ENCODE results near the gene TMEM131L.

Gene TMEM131L

GRCh38 chr4:153522802-153523094 is 56.6 kb downstream of the TMEM131L start:
- DNase-seq, result no peak

GRCh38 chr4:153523164-153523796 is 57.1 kb downstream of the TMEM131L start:
- peak; percentile 15 to 31 for DNase-seq

GRCh38 chr4:153523941-153524386 is 57.8 kb downstream of the TMEM131L start:
- peak; percentile 16 to 18 for DNase-seq

GRCh38 chr4:153524682-153525081 is 58.5 kb downstream of the TMEM131L start:
- no peak for DNase-seq

- no peak for DNase-seq
Measured at GRCh38 chr4:153527690-153528089, 61.5 kb downstream of the TMEM131L start.

DNA sequence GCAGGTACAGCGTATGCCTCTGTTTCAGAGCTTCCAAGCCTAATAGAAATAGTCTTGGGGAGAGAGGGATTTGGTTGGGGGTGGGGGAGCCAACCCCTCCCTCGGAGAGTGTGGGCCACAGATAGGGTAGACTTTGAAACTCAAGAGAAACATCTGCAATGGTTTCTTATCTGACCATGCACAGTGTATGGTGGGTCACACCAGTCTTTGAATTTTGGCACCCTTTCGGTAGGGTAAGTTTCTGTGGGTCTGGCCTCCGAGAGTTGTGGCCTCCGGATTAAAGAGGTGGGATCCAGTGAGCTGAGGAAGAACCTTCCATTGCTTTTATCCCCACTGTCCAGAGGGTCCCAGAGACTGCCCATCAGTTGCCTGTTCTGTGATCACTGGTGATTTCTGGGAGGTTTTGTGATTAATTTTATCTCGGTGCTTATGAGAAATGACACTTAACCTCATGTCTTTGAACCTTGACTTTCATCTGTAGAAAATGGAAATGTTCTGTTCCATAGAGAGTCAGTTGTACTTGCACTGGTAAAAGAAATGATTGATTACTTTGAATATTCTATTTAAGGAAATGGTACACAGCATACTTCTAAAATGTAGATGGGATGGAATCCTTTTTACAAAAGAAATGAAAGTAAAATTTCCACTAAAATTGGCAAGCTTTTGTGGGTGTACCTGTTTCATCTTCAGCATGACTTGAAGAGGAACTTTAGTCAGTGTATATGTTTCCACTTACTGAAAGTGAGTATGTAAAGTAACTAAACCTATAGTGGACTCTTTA is 62.7 kb downstream of the TMEM131L start:
- DNase-seq, result no peak

DNA sequence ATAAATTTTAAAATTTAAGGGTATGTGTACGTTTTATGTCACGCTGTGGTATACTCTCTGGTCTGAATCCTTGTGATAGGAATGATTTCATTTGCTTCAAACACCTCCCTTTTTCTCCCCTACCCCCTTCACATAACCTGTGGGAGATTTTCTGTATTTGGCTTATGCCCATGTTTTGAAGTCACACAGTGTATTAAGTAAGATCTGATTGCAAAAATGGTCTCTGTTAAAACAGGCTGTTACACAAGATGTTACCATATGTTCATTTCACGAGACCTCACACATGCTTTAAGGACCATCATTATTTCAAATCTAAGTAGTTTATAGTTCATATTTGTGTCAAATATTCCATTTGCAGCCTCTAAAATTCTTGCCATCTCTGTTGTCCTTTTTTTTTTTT is 63.5 kb downstream of the TMEM131L start:
- peak; percentile 69 to 91 for DNase-seq

GRCh38 chr4:153530284-153530999 is 64.3 kb downstream of the TMEM131L start:
- DNase-seq, result no peak

DNA sequence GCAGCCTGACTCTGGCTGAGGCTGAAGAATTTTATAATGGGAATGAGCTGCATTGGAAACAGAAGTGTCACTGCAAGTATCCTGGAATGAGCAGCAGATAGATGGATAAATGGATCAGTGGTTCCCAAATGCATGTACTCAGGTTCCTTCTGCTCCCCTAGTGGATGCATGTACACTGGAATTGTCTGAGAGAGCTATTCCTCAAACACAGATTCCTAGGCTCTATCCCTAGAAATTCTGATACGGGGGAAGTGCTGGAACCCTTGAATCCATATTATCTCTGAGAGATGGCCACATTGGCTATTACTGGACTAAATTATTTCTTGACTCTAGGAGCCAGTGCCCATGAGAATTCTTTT is 64.8 kb downstream of the TMEM131L start:
- DNase-seq, result no peak

DNA sequence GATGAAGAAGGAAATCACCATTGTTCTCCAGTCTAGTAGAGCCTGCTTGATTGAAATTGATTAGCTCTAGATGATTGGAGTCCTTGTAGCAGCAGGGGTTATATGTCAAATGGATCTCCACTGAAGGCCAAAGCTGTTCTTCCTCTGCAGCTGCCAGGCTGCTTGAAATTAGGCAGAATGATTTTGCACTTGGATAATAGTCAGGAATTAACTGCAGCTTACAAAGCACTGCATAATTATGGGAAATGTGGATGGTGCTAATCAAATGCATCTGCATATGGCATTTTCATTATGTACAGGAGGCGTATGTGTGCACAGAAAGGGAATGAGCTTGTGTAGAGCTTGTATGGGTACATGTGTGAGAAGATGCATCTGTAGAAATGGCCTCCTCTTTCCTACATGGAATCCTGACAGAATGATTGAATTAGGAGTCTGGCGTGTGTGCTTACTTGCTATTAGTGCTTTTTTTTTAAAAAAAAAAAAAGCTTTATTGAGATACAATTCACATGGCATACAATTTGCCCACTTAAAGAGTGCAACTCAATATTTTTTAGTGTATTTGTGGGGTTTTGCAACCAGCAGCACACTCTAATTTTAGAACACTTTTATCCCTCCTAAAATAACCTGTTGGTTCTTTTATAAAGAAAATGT is 65.9 kb downstream of the TMEM131L start:
- DNase-seq, result no peak

DNA sequence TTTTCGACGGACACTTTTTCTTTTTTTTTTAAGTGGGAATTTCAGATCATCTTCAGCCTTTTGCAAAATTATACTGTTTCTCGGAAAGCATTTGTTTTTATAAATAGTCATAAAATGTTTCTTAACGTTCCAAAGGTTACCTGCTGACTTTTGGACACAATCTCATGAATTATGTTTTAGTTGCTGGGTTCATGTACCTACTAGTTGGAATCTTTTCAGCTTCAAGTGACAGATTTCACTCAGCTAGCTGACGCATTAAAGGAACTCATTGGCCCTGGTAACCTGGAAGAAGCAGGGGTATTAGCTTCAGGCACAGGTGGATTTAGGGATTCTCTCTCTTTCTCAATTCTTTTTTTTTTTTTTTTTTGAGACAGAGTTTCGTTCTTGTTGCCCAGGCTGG is 66.5 kb downstream of the TMEM131L start:
- no peak for DNase-seq

DNA sequence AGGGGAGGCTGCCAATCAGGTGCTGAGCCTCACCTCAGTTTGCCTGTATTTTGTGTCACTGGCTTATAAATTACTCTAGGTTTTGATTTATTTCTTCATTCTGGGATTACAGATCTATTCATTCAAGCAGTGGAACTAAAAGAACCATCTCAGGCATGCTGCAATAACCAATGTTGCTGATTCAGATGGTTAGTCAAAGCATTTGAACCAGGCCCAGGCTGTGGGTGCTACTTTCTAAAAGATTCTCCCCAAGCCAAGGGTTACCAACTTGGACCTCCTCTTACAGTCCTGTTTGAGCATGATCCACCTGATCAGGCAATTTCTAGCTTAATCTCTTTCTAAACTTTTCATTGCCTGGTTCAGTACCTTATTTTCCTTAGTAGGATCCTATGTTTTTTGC is 67.2 kb downstream of the TMEM131L start:
- DNase-seq, result no peak

- no peak for DNase-seq
Measured at GRCh38 chr4:153534792-153535629, 68.9 kb downstream of the TMEM131L start.

DNA sequence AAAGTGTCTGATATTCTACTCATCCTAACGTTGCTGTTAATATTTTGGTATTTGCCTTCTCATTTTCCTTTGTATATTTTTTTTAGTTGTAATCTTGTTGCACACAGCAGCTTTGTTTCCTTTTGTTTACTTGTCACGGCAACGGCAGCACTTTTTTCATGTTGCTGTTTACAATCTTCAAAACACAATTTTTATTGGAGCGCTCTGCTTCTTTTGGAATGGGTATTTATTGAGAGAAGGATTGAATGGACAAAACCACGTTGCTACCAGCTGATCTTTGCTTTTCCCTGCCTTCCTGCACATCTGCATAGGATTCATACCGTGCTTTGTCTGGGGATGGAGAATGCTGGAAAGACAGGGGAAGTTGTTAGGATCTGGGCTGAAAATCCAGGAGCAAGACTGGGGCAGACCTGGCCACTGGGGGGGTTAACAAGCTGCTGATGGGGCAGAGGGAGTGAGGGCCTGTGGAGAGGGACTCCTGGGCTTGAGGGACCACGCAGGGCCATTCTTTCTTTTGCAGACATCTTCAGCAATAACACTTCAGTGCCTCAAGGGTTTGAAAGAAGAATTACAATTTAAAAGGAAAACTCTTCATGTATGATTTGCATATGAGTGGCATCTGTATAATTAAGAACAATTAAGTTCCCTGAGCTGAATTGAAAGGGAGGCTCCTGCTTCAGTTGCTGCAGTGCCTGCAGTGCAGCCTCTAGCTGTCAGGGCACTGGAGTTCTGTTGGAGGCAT is 69.8 kb downstream of the TMEM131L start:
- no peak for DNase-seq

DNA sequence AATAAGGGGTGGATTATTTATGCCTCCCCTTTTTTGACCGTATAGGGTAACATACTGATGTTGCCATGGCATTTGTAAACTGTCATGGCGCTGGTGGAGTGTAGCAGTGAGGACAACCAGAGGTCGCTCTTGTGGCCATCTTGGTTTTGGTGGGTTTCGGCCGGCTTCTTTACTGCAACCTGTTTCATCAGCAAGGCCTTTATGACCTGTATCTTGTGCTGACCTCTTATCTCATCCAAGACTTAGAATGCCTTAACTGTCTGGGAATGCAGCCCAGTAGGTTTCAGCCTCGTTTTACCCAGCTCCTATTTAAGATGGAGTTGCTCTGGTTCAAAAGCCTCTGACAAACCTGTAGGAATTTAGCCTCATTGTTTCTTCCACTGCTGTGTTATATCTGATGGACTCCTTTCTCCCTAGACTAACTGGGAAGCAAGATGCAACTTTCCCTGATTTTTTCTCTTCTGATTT is 71.4 kb downstream of the TMEM131L start:
- DNase-seq, result no peak

- no peak for DNase-seq
Measured at GRCh38 chr4:153538487-153539357, 72.6 kb downstream of the TMEM131L start.

DNA sequence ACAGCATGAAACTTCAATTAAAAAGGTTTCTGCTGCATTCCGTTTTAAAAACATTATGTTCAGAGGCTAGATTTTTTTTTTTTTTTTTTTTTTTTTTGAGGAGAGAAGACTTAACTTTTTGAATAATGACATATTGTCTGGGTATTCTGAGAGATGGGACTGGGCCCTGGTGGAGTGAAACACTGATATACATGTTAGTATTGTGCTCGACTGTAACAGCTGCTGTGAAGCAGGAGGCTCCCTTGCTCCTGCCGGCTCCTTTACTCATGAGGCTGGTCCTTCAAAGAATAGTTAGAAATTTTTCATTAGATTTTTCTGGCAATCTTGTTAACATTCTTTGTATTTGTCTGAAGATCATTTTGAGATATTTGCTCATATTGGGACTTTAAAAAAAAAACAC is 73.3 kb downstream of the TMEM131L start:
- DNase-seq, result no peak

GRCh38 chr4:153541456-153542096 is 75.4 kb downstream of the TMEM131L start:
- DNase-seq, result no peak

DNA sequence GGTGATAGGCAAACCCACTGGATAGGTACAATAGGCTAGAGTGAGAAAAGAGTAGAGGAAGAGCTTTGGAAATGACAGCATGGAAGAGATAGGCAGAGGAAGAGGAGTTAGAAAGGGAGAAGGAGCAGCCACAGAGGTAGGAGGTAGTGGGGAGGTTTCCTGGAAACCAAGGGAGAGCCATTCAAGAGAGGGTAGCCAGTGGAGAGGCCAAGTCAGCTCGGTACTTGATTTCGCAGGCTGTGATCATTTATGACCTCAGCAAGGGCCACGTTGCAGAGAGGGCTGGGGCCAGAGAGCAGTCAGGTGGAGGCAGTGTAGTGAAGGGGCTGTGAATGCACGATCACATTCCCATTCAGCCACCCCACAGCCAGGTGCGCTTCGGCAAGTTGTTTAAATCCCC is 76.0 kb downstream of the TMEM131L start:
- no peak for DNase-seq

DNA sequence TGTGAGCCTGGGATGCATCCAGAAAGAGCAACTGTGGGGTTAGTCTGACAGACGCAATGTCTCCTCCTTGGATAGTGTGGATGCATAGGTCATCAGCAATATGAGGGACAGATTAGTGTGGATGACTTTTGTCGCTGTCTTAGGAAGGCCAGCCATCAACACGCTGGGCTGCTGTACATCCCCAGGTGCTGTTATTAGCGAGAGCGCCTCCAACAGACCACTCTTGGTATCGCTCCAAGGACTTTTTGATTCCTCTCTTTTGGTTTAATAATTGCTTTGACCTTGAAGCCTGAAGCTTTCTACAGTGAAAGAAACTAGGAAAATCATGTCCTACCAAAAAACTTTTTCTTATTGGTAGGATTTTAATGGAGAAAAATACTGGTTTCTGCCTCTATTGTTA is 76.7 kb downstream of the TMEM131L start:
- DNase-seq, result no peak
